IMR-90 (cell line): ENCODE data around the gene ZNF407. TPM values are rescaled to one million over a fixed set of nuclear protein-coding genes. Genes with fewer than 3 reads are reported as not detected.

Experiments used
- ATAC-seq: fragments of 200-7000 bp; cut with Tn5 transposase; 2 replicates; pipeline ENCODE4 v1.9.1; 2020; ENCODE audit warnings: low read depth, mild to moderate bottlenecking, moderate library complexity
- BruUV-seq: library from RNA; stranded (reverse); fragments of 400-500 nt; replicated peaks from 2 replicates; lab custom pipeline; 2021; lab: Mats Ljungman, UMichigan
- CTCF ChIA-PET: fragments of 300-600 bp; formaldehyde crosslinking; extraction: SDS; loops from one replicate; lab custom pipeline; 2021; ENCODE audit warnings: antibody characterized with exemption; lab: Yijun Ruan, JAX
- POLR2A ChIA-PET: fragments of 300-600 bp; sonication (Branson Sonifier 250); formaldehyde crosslinking; loops from one replicate; lab custom pipeline; 2022; ENCODE audit warnings: antibody characterized with exemption; ENCODE audit not compliant: unreplicated experiment; lab: Charles Lee
- DNase-seq: peaks from one replicate; pipeline ENCODE4 v3.0.0; 2013
- H2AFZ ChIP-seq: replicated peaks from 2 replicates; pipeline ENCODE3; 2013; ENCODE audit warnings: low read length, mild to moderate bottlenecking; ENCODE audit not compliant: poor library complexity
- H2AK5ac ChIP-seq: 2 replicates; pipeline ENCODE4 v1.6.1; 2013; ENCODE audit warnings: low read depth, low read length, inconsistent platforms
- H2AK9ac ChIP-seq: replicated peaks from 2 replicates; pipeline ENCODE3; 2013; ENCODE audit warnings: mild to moderate bottlenecking, low read depth, low read length, moderate library complexity; ENCODE audit not compliant: poor library complexity
- H2BK120ac ChIP-seq: 2 replicates; pipeline ENCODE4 v1.6.1; 2013; ENCODE audit warnings: low read depth, low read length, inconsistent platforms
- H2BK15ac ChIP-seq: 3 replicates; pipeline ENCODE4 v1.6.1; 2013; ENCODE audit warnings: low read depth, low read length, inconsistent platforms
- H2BK20ac ChIP-seq: 2 replicates; pipeline ENCODE4 v1.6.1; 2013; ENCODE audit warnings: low read depth, mild to moderate bottlenecking, inconsistent platforms, low read length, moderate library complexity
- H2BK5ac ChIP-seq: 2 replicates; pipeline ENCODE4 v1.6.1; 2013; ENCODE audit warnings: mild to moderate bottlenecking, low read depth, low read length, inconsistent platforms; ENCODE audit not compliant: poor library complexity, severe bottlenecking
- H3K14ac ChIP-seq: replicated peaks from 2 replicates; pipeline ENCODE4 v1.6.1; 2013; ENCODE audit warnings: low read depth, low read length, inconsistent platforms
- H3K18ac ChIP-seq: 2 replicates; pipeline ENCODE4 v1.6.1; 2013; ENCODE audit warnings: low read depth, low read length, control low read depth
- H3K23ac ChIP-seq: 2 replicates; pipeline ENCODE4 v1.6.1; 2013; ENCODE audit warnings: low read depth, low read length, inconsistent platforms
- H3K27ac ChIP-seq: 2 replicates; pipeline ENCODE4 v1.5.1; 2013; ENCODE audit warnings: mild to moderate bottlenecking, control low read depth, low read length; ENCODE audit not compliant: insufficient read depth
- H3K27me3 ChIP-seq: 2 replicates; pipeline ENCODE4 v1.6.1; 2013; ENCODE audit warnings: low read length; ENCODE audit not compliant: control insufficient read depth, insufficient read depth
- H3K36me3 ChIP-seq: 2 replicates; pipeline ENCODE4 v1.6.1; 2013; ENCODE audit warnings: low read length, mixed read lengths; ENCODE audit not compliant: control insufficient read depth, insufficient read depth
- H3K4ac ChIP-seq: 2 replicates; pipeline ENCODE4 v1.6.1; 2013; ENCODE audit warnings: low read depth, low read length, inconsistent platforms
- H3K4me1 ChIP-seq: 2 replicates; pipeline ENCODE4 v1.6.1; 2013; ENCODE audit warnings: low read length, mixed read lengths; ENCODE audit not compliant: control insufficient read depth, insufficient read depth
- H3K4me2 ChIP-seq: 2 replicates; pipeline ENCODE4 v1.6.1; 2013; ENCODE audit warnings: low read depth, mild to moderate bottlenecking, control low read depth, low read length, moderate library complexity
- H3K4me3 ChIP-seq: 2 replicates; pipeline ENCODE4 v1.5.1; 2013; ENCODE audit warnings: low read depth, mild to moderate bottlenecking, control low read depth, low read length, moderate library complexity; ENCODE audit not compliant: insufficient read depth
- H3K56ac ChIP-seq: 2 replicates; pipeline ENCODE4 v1.6.1; 2013; ENCODE audit warnings: low read length, inconsistent platforms; ENCODE audit not compliant: insufficient read depth; ENCODE audit errors: extremely low read depth
- H3K79me1 ChIP-seq, 2 experiments: 2 replicates each; pipeline ENCODE4 v1.6.1; 2013; ENCODE audit warnings: low read length in 2 of 2, inconsistent platforms in 1 of 2, low read depth in 1 of 2
- H3K9ac ChIP-seq: 2 replicates; pipeline ENCODE4 v1.6.1; 2013; ENCODE audit warnings: low read depth, low read length, control low read depth
- H3K9me1 ChIP-seq: 2 replicates; pipeline ENCODE4 v1.6.1; 2013; ENCODE audit warnings: low read length, inconsistent platforms; ENCODE audit not compliant: insufficient read depth
- H3K9me3 ChIP-seq: 2 replicates; pipeline ENCODE4 v1.6.1; 2013; ENCODE audit warnings: low read length; ENCODE audit not compliant: control insufficient read depth, insufficient read depth
- H4K20me1 ChIP-seq: 2 replicates; pipeline ENCODE4 v1.6.1; 2013; ENCODE audit warnings: low read length, inconsistent platforms; ENCODE audit not compliant: insufficient read depth
- H4K5ac ChIP-seq: 2 replicates; pipeline ENCODE4 v1.6.1; 2013; ENCODE audit warnings: mild to moderate bottlenecking, low read depth, low read length, control low read depth
- H4K8ac ChIP-seq, 2 experiments: 2 replicates each; pipeline ENCODE4 v1.6.1; 2013; ENCODE audit warnings: low read depth in 2 of 2, low read length in 2 of 2, control low read depth in 1 of 2, inconsistent platforms in 1 of 2
- H4K91ac ChIP-seq: 2 replicates; pipeline ENCODE4 v1.6.1; 2013; ENCODE audit warnings: low read depth, low read length, inconsistent platforms; ENCODE audit not compliant: insufficient read depth
- BHLHE40 ChIP-seq: fragments of 150-350 bp; IDR thresholded peaks from 2 replicates; pipeline ENCODE4 v1.6.1; 2016; ENCODE audit warnings: mild to moderate bottlenecking, low read depth, low read length
- CHD1 ChIP-seq: IDR thresholded peaks from 2 replicates; pipeline ENCODE4 v1.6.1; 2012; ENCODE audit warnings: low read depth, low read length, improper control_type of control experiment
- MAFK ChIP-seq: IDR thresholded peaks from 2 replicates; pipeline ENCODE4 v1.6.1; 2012; ENCODE audit warnings: low read depth, low read length, improper control_type of control experiment
- POLR2A ChIP-seq: IDR thresholded peaks from 2 replicates; pipeline ENCODE4 v1.6.1; 2012; ENCODE audit warnings: mild to moderate bottlenecking, low read depth, low read length
- RCOR1 ChIP-seq: IDR thresholded peaks from 2 replicates; pipeline ENCODE4 v1.6.1; 2012; ENCODE audit warnings: mild to moderate bottlenecking, low read length, improper control_type of control experiment; ENCODE audit not compliant: insufficient replicate concordance
- WGBS, 2 experiments: methylation state at CpG; one replicate each; pipeline versions ENCODE4 v1.1.5 to v1.1.7; 2013; ENCODE audit warnings: missing lambda C conversion rate in 2 of 2; ENCODE audit not compliant: insufficient read length in 1 of 2; ENCODE audit errors: extremely low coverage in 2 of 2; 5-methylcytosine and 5-hydroxymethylcytosine counted together
- dilution Hi-C: fragments of 300-500 bp; cut with HindIII; formaldehyde crosslinking; loops from one replicate; pipeline ENCODE4 v1.14.3; 2018; ENCODE audit warnings: low sequenced_read_pairs; ENCODE audit not compliant: unreplicated experiment
- in situ Hi-C: fragments of 300-500 bp; cut with MboI; formaldehyde crosslinking; loops from 3 replicates; pipeline ENCODE4 v1.14.3; 2019; ENCODE audit warnings: low sequenced_read_pairs, inconsistent platforms, mixed read lengths
- intact Hi-C: fragments of 100-400 bp; cut with micrococcal nuclease; formaldehyde crosslinking; loops from 2 replicates; pipeline ENCODE4 v1.10.0; 2022
- polyA plus RNA-seq, 3 experiments: library from polyadenylated mRNA; depleted of rRNA; stranded (reverse); fragments of >200 nt; gene quantifications; 2 replicates each; pipeline ENCODE4 v1.2.3, GENCODE V29; 2012; ENCODE audit warnings: low replicate concordance in 1 of 3
- total RNA-seq: library from RNA; depleted of rRNA; stranded (reverse); fragments of >200 nt; gene quantifications from 2 replicates; pipeline ENCODE4 v1.2.3, GENCODE V29; 2012

The ZNF407 gene
- total and polyA plus RNA-seq, 2 of the 4 experiments (the other 2 are of a cell fraction), result 3.1 to 20.1 TPM

GRCh38 chr18:75071866-75072671 is 474.4 kb downstream of the ZNF407 start (continued):
- TF ChIP-seq RCOR1 (no peak), POLR2A (no peak)

- no peaks in the 10 kb centered on the region for H3K27me3 ChIP-seq
- no peak overlapping the region for H4K8ac ChIP-seq
- H2AFZ ChIP-seq, result no peak overlapping the region
- no TSS peak for BruUV-seq
- H2BK120ac ChIP-seq, result no peak overlapping the region
- H3K36me3 ChIP-seq, result no peaks in the 10 kb centered on the region
- H2AK9ac ChIP-seq, result no peak overlapping the region
- H3K4ac ChIP-seq, result no peak overlapping the region
- H2AK5ac ChIP-seq, result no peak overlapping the region
- H3K9ac ChIP-seq, result no peak overlapping the region
- H2BK15ac ChIP-seq, result no peak overlapping the region
- H3K14ac ChIP-seq, result no peak overlapping the region
- H3K56ac ChIP-seq, result no peak overlapping the region
- H3K9me3 ChIP-seq, result peaks cover 5% of the 10 kb centered on the region
- peaks cover 8% of the 10 kb centered on the region for H3K4me1 ChIP-seq
- no peaks in the 10 kb centered on the region for H3K79me1 ChIP-seq
- dilution Hi-C loops (no loop called here), intact Hi-C loops (no loop called here), in situ Hi-C loops (no loop called here)
- no peaks in the 10 kb centered on the region for H4K20me1 ChIP-seq
- POLR2A ChIA-PET, result no interaction called here
- CTCF ChIA-PET, result interaction anchor here (0.6 kb wide), 1 partner anchor 16 kb away, joined by 4 read pairs; no protein-coding TSS in a partner anchor
- no peak overlapping the region for H3K18ac ChIP-seq
- no peak overlapping the region for H2BK20ac ChIP-seq
- H4K5ac ChIP-seq, result no peak overlapping the region
- no peak overlapping the region for H3K4me3 ChIP-seq
- H3K23ac ChIP-seq, result no peak overlapping the region
- H3K4me2 ChIP-seq, result no peak overlapping the region
- peaks cover 16% of the 10 kb centered on the region for H3K9me1 ChIP-seq
- H3K27ac ChIP-seq, result no peak overlapping the region
- H2BK5ac ChIP-seq, result no peak overlapping the region
- H4K91ac ChIP-seq, result no peak overlapping the region
- 96% methylated on average over 8 of the region's 21 CpGs; no CpG with 5 or more reads in 1 of the 2 experiments for WGBS, 2 experiments
- TF ChIP-seq CHD1, result no peak
- no peak for TF ChIP-seq MAFK
- TF ChIP-seq BHLHE40, result no peak
- ATAC-seq, result no peak
- no peak for DNase-seq
These were observed 475.2 kb downstream of the ZNF407 start for GRCh38 chr18:75072672-75073371.
